Coronary artery (tissue), 2 donors: ENCODE measurements around the gene P4HA1.

Experiments used
- DNase-seq: peaks from one replicate; pipeline ENCODE4 v3.0.0-alpha.2; 2017; ENCODE audit warnings: low spot score
- H3K27ac ChIP-seq, 2 donors: fragments of 200-600 bp; sonication (generic); one replicate each; pipeline ENCODE4 v1.5.1; 2016 to 2019
- H3K4me3 ChIP-seq: fragments of 200-600 bp; sonication (generic); 2 replicates; pipeline ENCODE4 v1.5.1; 2016; ENCODE audit warnings: mild to moderate bottlenecking, moderate library complexity
- TF ChIP-seq, protein P1 (sequence below): fragments of 200-600 bp; sonication (generic); IDR thresholded peaks from one replicate; pipeline ENCODE4 v1.5.1; 2019; ENCODE audit warnings: antibody characterized with exemption

The P4HA1 gene

DNA sequence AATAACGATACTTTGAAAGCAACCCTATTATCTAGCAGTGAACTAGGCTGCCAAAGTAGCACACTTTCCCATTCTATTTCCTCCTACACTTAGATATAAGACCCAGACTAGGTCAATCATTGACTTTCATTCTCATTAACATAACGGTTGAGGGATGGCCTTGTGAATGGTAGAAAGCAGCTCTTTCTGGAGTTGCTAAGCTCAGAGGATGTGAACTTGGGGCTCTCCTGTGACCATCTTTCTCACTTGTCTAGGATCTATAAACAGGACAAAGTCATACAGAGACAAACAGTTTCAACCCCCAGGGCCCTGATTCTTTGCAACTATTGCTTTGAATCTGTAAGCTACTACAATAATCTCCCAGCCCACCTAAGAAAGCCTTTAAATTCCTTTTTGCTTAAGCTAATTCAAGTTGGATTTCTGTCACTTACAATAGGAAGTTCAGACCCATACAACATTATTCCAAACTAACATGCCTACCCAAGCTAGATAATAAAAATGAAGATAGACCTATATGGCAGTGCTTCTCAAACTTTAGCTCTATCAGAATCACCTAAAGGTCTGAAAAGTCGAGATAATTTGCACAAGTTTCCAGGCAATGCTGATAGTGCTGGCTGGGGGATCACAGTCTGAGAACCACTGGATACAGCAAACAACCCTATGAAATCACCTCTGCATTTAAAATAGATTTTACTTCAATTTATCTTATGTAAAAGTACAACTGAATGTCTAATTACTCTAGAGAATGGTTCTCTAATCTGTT lies 16.7 kb downstream of the P4HA1 start:
- no peak overlapping the region for H3K27ac ChIP-seq
- DNase-seq, result no peak
- H3K4me3 ChIP-seq, result no peak overlapping the region
- TF ChIP-seq, protein P1, sequence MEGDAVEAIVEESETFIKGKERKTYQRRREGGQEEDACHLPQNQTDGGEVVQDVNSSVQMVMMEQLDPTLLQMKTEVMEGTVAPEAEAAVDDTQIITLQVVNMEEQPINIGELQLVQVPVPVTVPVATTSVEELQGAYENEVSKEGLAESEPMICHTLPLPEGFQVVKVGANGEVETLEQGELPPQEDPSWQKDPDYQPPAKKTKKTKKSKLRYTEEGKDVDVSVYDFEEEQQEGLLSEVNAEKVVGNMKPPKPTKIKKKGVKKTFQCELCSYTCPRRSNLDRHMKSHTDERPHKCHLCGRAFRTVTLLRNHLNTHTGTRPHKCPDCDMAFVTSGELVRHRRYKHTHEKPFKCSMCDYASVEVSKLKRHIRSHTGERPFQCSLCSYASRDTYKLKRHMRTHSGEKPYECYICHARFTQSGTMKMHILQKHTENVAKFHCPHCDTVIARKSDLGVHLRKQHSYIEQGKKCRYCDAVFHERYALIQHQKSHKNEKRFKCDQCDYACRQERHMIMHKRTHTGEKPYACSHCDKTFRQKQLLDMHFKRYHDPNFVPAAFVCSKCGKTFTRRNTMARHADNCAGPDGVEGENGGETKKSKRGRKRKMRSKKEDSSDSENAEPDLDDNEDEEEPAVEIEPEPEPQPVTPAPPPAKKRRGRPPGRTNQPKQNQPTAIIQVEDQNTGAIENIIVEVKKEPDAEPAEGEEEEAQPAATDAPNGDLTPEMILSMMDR, result no peak

DNA sequence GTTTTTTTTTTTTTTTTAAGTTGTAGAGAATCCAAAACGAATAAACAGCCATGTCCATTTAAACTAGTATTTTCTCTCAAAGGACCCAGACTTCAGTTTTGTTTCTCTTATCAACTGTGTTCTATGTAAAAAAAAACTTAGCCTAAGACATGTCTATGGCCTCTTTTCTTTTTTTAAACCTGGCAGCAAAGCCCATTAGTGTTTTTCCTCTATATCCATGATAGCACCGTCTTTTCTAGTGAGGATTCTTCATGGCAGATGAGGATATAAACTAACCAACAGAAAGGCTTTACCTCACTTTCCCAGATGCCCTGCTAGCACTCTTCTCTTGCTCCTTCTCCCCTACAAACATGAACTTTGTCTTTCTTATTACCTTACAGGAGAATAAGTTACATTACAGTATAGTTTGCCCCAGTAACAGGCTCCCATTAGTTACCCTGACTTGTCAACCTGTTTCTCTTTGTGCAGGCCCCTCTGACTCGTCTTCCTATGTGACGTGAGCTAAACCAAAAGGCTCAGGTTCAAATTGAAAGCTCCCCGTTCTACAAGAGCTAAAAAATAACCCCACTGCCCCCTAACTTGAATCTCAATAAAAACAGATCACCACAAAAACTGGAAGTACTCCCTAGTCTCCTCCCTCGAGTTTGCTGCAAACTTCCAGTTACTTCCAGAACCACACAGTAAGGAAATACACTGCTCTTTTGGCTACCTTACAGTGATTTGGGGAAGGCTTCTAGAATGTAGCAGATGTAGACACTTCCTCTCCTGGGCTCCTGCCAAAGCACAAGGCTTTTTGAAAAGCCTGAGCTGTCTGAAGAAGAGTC lies 20.1 kb downstream of the P4HA1 start:
- no peak for DNase-seq

DNA sequence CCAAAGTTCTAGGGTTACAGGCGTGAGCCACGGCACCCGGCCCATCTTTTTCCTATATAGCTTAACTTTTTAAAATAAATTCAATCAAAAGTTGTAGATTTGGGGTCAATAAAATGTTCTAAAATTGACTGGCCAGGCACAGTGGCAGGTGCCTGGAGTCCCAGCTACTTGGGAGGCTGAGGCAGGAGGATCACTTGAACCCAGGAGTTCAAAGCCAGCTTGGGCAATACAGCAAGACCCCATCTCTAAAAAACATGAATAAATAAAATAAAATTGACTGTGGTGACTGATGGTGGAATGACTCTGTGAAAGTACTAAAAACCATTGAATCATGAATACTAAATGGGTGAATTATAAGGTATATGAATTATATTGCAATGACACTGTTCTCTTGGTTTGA lies 20.8 kb downstream of the P4HA1 start:
- peak overlapping the region; percentile 1 to 65 for H3K27ac ChIP-seq
- TF ChIP-seq, protein P1, result no peak

More for the DNA sequence above, 20.1 kb downstream of the P4HA1 start:
- Histone ChIP-seq H3K4me3 (peak overlapping the region; percentile 49), H3K27ac (peak overlapping the region; percentile 65 to 72)
- TF ChIP-seq, protein P1, result no peak

DNA sequence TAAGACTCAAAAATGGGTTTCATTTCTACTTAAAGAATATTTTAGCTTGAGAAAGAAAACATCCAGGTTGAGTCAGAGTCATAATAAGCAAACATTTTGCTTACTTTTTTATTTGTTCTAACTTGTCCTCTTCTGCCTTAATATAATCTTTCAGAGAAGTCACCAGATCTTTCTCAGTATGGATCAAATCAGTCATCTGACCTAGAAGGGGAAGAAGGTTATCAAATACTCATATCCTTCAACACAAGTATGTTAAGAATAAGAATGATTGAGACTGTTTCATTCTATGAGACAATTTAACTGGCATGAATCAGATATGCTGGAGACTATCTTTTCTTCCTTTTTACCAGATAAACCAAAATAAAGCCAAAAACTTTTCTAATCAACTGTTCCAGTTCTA lies 23.0 kb downstream of the P4HA1 start:
- TF ChIP-seq, protein P1, result no peak
- Histone ChIP-seq H3K27ac (no peak overlapping the region), H3K4me3 (no peak overlapping the region)
- DNase-seq, result no peak

More for the DNA sequence above, 20.8 kb downstream of the P4HA1 start:
- no peak overlapping the region for H3K4me3 ChIP-seq
- DNase-seq, result no peak

DNA sequence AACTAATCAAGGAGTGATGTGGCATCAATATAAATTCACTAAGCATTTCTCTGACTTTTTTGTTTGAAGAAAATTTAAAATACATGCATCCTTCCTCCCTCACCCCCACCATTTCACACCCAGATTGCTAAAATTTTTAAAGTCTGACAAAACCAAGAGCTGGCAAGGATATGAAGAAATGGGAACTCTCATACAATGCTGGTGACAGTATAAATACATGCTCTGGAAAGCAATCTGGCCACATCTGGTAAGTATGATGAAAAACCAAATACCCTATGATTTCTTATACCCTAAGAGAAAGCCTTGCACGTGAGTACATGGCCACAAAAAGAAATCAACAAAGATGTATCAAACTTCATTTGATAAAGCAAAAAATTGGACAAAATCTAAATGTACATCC lies 31.2 kb downstream of the P4HA1 start:
- DNase-seq, result no peak
- H3K27ac ChIP-seq, result no peak overlapping the region
- TF ChIP-seq, protein P1, result no peak
- H3K4me3 ChIP-seq, result no peak overlapping the region

DNA sequence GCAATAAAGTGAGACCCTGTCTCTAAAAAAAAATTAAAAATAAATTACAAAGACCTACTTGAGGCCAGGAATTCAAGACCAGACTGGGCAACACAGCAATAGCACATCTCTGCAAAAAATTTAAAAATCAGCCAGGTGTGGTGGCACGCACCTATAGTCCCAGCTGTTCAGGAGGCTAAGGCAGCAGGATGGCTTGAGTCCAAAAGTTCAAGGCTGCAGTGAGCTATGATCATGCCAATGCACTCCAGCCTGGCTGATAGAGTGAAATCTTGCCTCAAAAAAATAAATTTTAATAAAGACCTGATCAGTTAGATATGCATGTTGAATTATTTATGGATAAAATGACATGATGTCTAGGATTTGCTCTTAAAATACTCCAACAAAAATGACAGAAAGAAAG lies 34.9 kb downstream of the P4HA1 start:
- Histone ChIP-seq H3K27ac (no peak overlapping the region), H3K4me3 (no peak overlapping the region)
- DNase-seq, result no peak
- TF ChIP-seq, protein P1, result no peak
